ENCODE measurements around the gene ELAC2.

GRCh38 chr17:13025258-13025627, 7.4 kb upstream of the ELAC2 start:
- TF ChIP-seq CTCF (conservative IDR thresholded peaks at IDR 0.05; ENCODE audit: low read length) (no peak), EZH2phosphoT487 (IDR thresholded peaks at IDR 0.05; ENCODE audit: borderline replicate concordance) (no peak)

Data from Loucy (cell line).